ENCODE data around the gene RBM33.

The RBM33 gene

DNA sequence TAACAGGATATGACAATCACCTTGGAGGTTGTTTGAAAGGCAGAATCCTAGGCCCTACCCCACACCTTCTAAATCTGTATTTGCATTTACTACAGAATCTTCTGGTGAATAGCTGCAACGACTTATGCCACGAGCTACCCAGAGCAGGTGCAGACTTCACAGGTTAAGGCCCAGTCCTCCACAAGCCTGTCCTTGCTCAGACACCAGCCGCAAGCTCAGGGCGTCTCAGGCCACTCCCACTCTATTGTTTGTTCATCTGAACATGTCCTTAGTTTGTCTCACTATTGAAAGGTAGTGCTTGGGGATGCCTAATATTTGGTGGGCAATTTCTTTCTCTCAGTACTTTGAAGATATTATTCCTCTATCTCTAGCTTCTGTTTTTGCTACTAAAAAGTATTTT lies 18.9 kb upstream of the RBM33 start:
- no peak overlapping the region for H3K4me3 ChIP-seq (ENCODE audit: control insufficient read depth, low read depth, low read length)
- TF ChIP-seq CTCF (conservative IDR thresholded peaks at IDR 0.05; ENCODE audit: control insufficient read depth, insufficient read depth, low read depth, low read length) = no peak
- DNase-seq (ENCODE audit: low read depth) = no peak

DNA sequence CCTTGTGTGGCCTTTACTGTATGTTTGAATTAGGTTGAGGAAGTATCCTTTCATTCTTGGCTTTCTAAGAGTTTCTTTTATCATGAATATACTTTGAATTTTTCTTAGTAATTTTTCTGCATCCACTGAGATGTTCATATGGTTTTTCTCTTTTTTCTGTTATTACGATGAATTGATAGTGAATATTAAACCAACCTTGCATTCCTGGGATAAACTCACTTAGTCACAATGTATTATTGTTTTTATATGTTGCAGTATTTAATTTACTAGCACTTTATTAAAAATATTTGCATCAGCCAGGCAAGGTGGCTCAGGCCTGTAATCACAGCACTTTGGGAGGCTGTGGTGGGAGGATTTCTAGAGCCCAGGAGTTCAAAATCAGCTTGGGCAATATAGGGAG lies 15.3 kb upstream of the RBM33 start:
- TF ChIP-seq CTCF (conservative IDR thresholded peaks at IDR 0.05; ENCODE audit: control insufficient read depth, insufficient read depth, low read depth, low read length) = no peak
- no peak for DNase-seq (ENCODE audit: low read depth)
- no peak overlapping the region for H3K4me3 ChIP-seq (ENCODE audit: control insufficient read depth, low read depth, low read length)

- TF ChIP-seq CTCF (conservative IDR thresholded peaks at IDR 0.05; ENCODE audit: control insufficient read depth, insufficient read depth, low read depth, low read length) = no peak
- no peak for DNase-seq (ENCODE audit: low read depth)
- H3K4me3 ChIP-seq (ENCODE audit: control insufficient read depth, low read depth, low read length) = no peak overlapping the region
These were observed 13.3 kb upstream of the RBM33 start for GRCh38 chr7:155631155-155631554.

DNA sequence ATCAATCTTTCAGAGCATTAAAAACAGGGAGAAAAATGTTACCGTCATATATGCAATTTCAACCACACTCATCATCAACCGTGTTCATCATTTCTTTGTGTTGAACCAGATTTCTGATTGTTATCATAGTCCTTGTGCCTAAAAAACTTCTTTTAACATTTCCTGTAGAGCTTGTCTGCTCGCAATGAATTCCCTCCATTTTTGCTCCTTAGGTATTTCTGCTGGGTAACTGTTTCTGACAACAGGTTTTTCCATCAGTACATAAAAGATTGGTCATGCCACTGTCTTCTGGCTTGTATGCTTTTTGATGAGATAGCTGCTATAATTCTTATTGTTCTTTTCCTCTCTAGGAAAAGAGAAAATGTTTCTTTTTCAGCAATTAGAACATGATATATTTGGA lies 8.6 kb upstream of the RBM33 start:
- no peak for TF ChIP-seq CTCF (conservative IDR thresholded peaks at IDR 0.05; ENCODE audit: control insufficient read depth, insufficient read depth, low read depth, low read length)
- no peak overlapping the region for H3K4me3 ChIP-seq (ENCODE audit: control insufficient read depth, low read depth, low read length)
- no peak for DNase-seq (ENCODE audit: low read depth)

DNA sequence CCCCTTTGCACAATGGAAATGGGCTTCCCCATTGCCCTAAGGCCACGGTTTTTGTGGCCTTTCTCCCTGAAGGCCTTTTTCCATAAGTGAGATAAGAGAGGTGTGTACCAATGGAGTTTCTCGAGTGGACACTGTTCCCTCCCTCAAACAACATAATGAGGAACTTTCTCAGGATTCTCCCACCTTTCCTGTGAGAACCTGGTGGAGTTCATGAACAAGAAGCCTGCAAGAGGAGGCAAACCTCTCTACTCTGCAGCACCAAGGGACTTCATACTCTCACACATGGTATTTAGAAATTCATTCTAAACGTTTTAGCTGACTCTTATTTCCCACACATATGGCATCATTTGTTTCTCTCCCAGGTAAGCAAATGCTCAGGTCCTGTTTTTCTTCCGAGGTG lies 7.3 kb upstream of the RBM33 start:
- no peak for DNase-seq (ENCODE audit: low read depth)
- TF ChIP-seq CTCF (conservative IDR thresholded peaks at IDR 0.05; ENCODE audit: control insufficient read depth, insufficient read depth, low read depth, low read length) = no peak
- H3K4me3 ChIP-seq (ENCODE audit: control insufficient read depth, low read depth, low read length) = no peak overlapping the region

GRCh38 chr7:155638366-155638765 lies 6.1 kb upstream of the RBM33 start:
- TF ChIP-seq CTCF (conservative IDR thresholded peaks at IDR 0.05; ENCODE audit: control insufficient read depth, insufficient read depth, low read depth, low read length) = no peak
- DNase-seq (ENCODE audit: low read depth) = no peak
- H3K4me3 ChIP-seq (ENCODE audit: control insufficient read depth, low read depth, low read length) = no peak overlapping the region

GRCh38 chr7:155639958-155640520 lies 4.4 kb upstream of the RBM33 start:
- no peak for DNase-seq (ENCODE audit: low read depth)
- TF ChIP-seq CTCF (conservative IDR thresholded peaks at IDR 0.05; ENCODE audit: control insufficient read depth, insufficient read depth, low read depth, low read length) = no peak
- H3K4me3 ChIP-seq (ENCODE audit: control insufficient read depth, low read depth, low read length) = no peak overlapping the region
